Stimulated activated CD8-positive, alpha-beta memory T cell treated with anti-CD3 and anti-CD28 coated beads, Interleukin-4, amount 100 ng/mL, for 4 hours (primary cell): ENCODE measurements around the gene NDE1.
"Not testable (repeated sequence)": the region's sequence is repeated elsewhere in the genome, so short reads cannot be mapped to it uniquely, and the experiment has no call there.

Experiments
- DNase-seq, 2 donors: peaks; one replicate each; pipeline ENCODE4 v3.0.0-alpha.2; 2020; ENCODE audit warnings: low read depth in 2 of 2, low spot score in 1 of 2

NDE1 gene

GRCh38 chr16:15620611-15621195, 29.3 kb upstream of the NDE1 start:
- DNase-seq, result no peak

- no peak for DNase-seq
Measured at GRCh38 chr16:15621456-15621855, 28.6 kb upstream of the NDE1 start.

DNA sequence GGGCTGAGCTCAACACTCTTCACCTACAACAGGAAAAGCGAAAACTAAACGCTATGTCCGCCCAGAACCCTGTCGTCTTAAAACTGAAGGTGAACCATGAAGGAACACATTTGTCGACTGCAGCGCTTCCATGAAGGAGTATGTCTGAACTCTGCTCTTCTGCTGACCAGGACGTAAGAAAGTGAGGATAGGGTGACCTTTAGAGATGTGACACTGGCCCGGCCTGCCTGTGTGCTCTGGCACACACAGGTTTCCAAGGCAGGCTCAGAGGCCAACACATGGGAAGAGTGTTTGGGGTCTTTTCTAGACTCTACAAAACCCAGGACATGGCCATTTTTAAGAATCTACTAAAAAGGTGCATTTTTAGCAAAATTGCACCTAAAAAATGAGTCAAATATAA, 28.2 kb upstream of the NDE1 start:
- no peak for DNase-seq

- no peak for DNase-seq
Measured at GRCh38 chr16:15631730-15632409, 18.2 kb upstream of the NDE1 start.

GRCh38 chr16:15635926-15636325, 14.1 kb upstream of the NDE1 start:
- DNase-seq, result no peak

DNA sequence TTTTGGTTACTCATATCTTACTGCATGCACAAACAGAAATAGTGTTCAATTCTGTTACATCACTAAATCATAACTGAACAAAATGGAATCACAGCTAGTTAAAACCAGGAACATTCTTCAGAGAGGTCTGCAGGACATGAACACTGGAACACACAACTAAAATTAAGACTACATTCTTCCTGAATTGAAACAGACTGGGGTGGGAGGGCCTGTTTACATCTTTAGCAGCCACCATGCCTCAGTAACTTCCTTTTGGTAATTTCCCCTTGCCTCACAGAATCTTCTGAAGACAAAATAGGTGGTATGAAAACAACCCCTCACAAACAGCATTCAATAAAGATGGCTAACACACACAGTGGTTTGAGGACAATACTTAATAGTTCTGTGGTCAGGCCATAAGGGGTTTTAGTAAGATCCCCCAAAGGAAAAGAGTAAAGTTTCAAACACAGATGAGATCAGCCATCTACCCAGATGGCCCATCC, 13.6 kb upstream of the NDE1 start:
- no peak for DNase-seq

GRCh38 chr16:15639061-15639568, 10.9 kb upstream of the NDE1 start:
- DNase-seq, result no peak

DNA sequence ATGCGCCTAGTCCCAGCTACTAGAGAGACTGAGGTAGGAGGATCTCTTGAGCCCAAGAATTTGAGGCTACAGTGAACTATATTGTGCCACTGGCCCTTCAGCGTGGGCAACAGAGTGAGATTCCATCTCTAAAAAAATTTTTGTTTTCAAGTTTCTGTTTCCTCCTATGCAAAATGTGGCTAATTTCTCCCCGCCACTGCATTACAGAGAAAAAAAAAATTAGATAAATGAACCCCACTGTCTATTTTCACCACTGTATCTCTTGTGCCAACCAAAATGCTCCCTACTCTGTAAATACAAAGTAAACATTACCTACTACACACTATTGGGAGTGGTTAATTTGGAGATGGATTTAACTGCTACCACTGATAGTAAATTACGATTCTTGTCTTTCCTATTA, 9.1 kb upstream of the NDE1 start:
- no peak for DNase-seq

- no peak for DNase-seq
Measured at GRCh38 chr16:15641753-15642556, 8.1 kb upstream of the NDE1 start.

- DNase-seq, result peak; percentile 45 to 49
Measured at GRCh38 chr16:15642557-15643047, 7.4 kb upstream of the NDE1 start.

DNA sequence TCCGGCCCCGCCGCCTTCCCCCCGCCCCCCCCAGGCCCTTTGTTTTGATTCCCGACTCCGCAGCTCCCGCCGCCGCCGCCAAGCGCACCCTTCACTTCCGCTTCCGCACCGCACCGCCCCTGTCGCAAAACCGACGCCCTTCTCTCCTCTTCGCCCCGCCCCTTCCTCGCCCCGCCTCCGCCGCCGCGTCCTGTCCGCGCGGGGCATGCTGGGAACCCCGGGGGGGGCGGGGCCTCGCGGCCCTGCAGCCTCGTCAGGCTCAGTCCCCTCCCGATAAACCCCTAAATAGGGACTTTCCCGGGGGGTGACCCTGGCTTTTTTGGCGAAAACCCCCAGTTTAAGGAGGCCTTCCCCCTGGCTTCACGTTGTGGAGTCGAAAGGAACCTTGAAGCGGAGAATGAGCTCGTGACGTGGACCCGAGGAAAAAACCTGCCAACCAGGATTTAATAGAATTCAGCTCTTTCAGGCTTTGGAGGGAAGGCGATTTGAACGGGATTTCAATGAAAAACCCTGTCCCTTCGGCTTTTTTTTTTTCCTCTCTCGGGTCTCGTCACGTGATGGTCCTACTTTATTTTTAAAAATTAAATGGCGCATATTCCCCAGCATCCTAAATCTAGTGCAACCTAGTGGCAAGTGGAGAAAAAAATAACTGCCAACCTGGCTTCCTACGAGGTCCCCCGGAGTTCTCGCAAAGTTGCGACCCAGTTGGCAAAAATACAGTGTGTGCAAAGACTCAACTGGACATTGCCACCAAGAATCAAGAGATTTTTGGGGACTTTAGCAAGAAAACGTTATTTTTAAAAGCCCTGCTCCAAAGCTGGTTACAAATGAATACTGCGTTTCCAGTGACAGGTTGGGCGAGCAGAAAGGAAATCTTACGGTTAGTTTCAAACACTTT, 6.7 kb upstream of the NDE1 start, which contains the start of gene MARF1:
Gene MARF1 (minus strand): TSS at position 107 of the 898 bp plus-strand sequence. CDS start 3,921 bp downstream, outside the sequence.
- peak; percentile 97 to 99 for DNase-seq

GRCh38 chr16:15643946-15644250, 6.1 kb upstream of the NDE1 start:
- DNase-seq, result no peak

DNA sequence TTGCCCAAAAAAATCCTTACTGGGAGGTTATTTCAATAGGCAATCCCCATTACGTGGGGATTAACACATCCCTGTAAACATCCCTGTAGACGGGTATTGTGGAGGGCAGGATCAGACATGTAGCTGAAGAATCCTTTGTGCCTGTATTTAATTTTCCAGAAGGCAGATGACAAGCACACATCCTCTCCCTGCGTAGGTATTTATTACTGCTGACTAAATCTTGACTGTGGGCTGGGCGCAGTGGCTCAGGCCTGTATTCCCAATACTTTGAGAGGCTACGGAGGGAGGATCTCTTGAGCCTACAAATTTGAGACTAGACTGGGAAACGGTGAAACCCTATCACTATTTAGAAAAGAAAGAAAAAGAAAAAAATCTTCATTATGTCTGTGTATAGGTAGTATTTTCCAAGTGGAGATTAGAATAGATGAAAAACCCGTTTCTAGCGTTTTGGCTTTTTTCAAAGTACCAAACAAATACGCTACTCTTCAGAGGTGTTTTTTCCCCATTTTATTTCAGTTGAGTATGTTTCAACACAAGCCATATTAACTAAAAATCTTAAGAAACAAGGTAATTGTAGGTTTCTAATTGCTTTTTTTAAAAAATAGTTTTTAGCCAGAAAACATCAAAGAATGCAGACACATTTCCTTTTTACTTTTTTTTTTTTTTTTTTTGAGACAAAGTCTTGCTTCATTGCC, 5.6 kb upstream of the NDE1 start:
- DNase-seq, result no peak

DNA sequence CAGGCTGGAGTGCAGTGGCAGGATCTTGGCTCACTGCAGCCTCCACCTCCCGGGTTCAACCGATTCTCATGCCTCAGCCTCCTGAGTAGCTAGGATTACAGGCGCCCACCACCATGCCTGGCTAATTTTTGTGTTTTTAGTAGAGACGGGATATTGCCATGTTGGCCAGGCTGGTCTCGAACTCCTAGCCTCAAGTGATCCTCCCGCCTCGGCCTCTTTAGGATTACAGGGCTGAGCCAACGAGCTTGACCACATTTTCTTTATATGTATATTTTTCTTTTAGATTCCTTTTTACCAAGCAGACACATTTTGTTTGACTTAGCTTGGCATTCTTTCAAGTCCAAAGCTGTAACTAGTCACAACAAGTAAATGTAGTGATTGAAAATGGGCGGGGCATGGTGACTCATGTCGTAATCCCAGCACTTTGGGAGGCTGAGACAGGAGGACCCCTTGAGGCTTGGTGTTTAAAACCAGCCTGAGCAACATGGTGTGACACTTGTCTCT, 5.0 kb upstream of the NDE1 start:
- not testable (repeated sequence) for DNase-seq

DNA sequence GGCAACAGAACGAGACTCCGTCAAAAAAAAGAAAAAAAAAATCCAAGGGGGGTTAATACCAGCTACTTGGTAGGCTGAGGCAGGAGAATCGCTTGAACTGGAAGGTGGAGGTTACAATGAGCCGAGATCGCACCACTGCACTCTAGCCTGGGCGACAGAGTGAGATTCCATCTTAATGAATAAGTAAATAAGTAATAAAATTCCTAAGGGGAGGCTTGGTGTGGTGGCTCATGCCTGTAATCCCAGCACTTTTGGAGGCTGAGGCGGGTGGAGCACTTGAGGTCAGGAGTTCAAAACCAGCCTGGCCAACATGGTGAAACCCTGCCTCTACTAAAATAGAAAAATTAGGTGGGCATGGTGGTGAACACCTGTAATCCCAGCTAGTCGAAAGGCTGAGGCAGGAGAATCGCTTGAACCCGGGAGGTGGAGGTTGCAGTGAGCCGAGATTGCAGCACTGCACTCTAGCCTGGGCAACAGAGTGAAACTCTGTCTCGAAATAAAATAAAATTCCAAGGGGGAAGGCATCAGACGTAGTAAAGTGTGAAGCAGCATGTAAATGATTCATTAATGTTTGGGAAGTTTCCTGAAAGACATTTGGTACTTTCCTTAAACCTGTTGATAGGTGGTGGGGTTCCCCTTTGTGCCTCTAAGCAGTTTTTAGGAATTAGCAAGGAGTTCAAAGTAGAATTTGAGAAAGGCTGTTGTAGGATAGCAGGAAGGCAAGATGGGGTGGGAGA, 3.3 kb upstream of the NDE1 start:
- not testable (repeated sequence) for DNase-seq

GRCh38 chr16:15647294-15648014, 2.6 kb upstream of the NDE1 start:
- no peak for DNase-seq

DNA sequence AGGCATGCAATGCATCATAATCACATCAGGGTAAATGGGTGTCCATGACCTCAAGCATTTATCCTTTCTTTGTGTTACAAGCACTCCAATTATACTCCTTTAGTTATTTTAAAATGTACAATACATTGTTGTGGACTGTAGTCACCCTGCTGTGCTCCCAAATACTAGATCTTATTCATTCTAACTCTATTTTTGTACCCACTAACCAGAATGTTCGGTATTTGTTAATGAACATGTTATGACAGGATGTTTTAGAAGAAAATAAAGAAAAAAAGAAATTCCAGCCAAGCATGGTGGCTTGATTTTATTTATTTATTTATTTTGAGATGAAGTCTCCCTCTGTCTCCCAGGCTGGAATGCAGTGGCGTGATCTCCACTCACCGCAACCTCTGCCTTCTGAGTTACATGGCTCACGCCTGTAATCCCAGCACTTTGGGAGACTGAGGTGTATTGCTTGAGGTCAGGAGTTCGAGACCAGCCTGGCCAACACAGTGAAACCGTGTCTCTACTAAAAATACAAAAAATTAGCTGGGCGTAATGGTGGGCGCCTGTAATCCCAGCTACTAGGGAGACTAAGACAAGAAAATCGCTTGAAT, 1.8 kb upstream of the NDE1 start:
- no peak for DNase-seq

DNA sequence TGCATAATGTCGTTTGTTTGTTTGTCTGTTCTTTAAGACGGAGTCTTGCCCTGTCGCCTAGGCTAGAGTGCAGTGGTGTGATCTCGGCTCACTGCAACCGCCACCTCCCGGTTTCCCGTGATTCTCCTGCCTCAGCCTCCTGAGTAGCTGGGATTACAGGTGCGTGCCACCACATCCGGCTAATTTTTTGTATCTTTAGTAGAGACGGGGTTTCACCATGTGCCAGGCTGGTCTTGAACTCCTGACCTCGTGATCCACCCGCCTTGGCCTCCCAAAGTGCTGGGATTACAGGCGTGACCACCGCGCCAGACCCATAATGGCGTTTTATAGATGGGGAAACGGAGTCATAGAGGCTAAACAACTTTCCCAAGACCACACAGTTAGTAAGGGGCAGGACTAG, 734 bp upstream of the NDE1 start:
- not testable (repeated sequence) for DNase-seq
